GM12878 (cell line): Measurements from ENCODE around the gene GP2.

Experiments used
- BRCA1 ChIP-seq: IDR thresholded peaks from 2 replicates; pipeline ENCODE4 v1.6.1; 2011; ENCODE audit warnings: low read depth, low read length, improper control_type of control experiment
- CHD2 ChIP-seq: IDR thresholded peaks from 2 replicates; pipeline ENCODE4 v1.6.1; 2011; ENCODE audit warnings: low read depth, low read length, improper control_type of control experiment, borderline replicate concordance
- EZH2 ChIP-seq: IDR thresholded peaks from 2 replicates; pipeline ENCODE4 v1.6.1; 2012; ENCODE audit warnings: low read depth, mild to moderate bottlenecking, control low read depth, inconsistent platforms, low read length, borderline replicate concordance; ENCODE audit not compliant: control insufficient read depth
- POLR2AphosphoS5 ChIP-seq: IDR thresholded peaks from 2 replicates; pipeline ENCODE4 v1.6.1; 2011; ENCODE audit warnings: mild to moderate bottlenecking, low read length, inconsistent platforms
- SP1 ChIP-seq: IDR thresholded peaks from one replicate; pipeline ENCODE4 v1.6.1; 2011; ENCODE audit warnings: low read depth, low read length
- TF ChIP-seq, protein P1 (sequence below), 3 experiments: IDR thresholded peaks in 2 of 3; conservative IDR thresholded peaks in 1 of 3; 2 replicates each; pipeline ENCODE4 v1.5.1; 2011; ENCODE audit warnings: low read depth in 3 of 3, low read length in 3 of 3, mild to moderate bottlenecking in 3 of 3, control low read depth in 2 of 3, moderate library complexity in 2 of 3, inconsistent platforms in 1 of 3, mixed read lengths in 1 of 3; ENCODE audit not compliant: control insufficient read depth in 2 of 3, insufficient read depth in 1 of 3; ENCODE audit errors: extremely low read depth in 1 of 3

DNA sequence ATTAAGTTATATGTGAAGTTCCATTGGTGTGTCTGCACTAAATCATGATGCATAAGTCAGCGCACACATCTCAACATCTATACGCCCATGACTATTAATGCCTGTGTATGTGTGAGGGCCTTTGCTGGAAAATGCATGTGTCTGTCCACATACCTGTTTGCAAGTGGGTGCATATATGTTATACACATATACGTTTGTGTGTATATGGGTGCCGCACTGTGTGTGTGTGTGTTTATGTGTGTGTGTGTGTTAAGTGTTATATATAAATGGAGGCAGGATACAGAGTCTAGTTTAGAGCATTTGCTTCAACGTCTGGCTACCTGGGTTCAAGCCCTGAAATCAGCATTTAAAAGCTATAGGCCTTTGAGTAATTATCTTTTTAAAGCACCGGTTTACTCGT lies 19.5 kb downstream of the GP2 start:
- TF ChIP-seq BRCA1, result no peak
- TF ChIP-seq POLR2AphosphoS5, result no peak
- TF ChIP-seq CHD2, result no peak
- no peak for TF ChIP-seq EZH2
- no peak for TF ChIP-seq SP1
- TF ChIP-seq, protein P1, sequence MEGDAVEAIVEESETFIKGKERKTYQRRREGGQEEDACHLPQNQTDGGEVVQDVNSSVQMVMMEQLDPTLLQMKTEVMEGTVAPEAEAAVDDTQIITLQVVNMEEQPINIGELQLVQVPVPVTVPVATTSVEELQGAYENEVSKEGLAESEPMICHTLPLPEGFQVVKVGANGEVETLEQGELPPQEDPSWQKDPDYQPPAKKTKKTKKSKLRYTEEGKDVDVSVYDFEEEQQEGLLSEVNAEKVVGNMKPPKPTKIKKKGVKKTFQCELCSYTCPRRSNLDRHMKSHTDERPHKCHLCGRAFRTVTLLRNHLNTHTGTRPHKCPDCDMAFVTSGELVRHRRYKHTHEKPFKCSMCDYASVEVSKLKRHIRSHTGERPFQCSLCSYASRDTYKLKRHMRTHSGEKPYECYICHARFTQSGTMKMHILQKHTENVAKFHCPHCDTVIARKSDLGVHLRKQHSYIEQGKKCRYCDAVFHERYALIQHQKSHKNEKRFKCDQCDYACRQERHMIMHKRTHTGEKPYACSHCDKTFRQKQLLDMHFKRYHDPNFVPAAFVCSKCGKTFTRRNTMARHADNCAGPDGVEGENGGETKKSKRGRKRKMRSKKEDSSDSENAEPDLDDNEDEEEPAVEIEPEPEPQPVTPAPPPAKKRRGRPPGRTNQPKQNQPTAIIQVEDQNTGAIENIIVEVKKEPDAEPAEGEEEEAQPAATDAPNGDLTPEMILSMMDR (IDR thresholded peaks at IDR 0.05 in 2 of 3, conservative IDR thresholded peaks at IDR 0.05 in 1 of 3; ENCODE audit: control insufficient read depth in 2 of 3, extremely low read depth in 1 of 3, insufficient read depth in 1 of 3, low read depth in 3 of 3, low read length in 3 of 3), result no peak
